HG03097 (cell line): Measurements from ENCODE around the gene SLC6A9.

Experiments used
- ATAC-seq: cut with Tn5 transposase; IDR thresholded peaks from one replicate; pipeline ENCODE4 v1.9.1; 2021; ENCODE audit not compliant: unreplicated experiment, low FRiP score

Gene SLC6A9

DNA sequence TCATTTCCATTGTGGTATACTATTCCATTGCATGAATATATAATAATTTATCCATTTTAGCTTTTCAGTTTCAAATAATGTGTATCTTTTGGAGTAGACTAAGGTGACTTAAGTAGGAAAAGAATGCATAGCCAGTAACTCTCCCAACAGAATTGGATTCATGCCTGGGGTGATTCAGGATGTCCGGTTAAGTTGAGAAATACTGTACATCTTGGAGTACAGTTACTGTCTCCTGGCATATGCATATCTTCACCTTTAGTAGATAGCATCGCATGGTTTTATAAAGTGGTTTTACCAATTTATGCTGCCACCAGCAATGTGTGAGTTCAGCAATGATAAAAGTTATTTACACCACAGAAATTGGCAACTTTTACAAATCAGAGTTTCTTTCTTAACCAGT is 18.6 kb upstream of the SLC6A9 start:
- no peak for ATAC-seq

DNA sequence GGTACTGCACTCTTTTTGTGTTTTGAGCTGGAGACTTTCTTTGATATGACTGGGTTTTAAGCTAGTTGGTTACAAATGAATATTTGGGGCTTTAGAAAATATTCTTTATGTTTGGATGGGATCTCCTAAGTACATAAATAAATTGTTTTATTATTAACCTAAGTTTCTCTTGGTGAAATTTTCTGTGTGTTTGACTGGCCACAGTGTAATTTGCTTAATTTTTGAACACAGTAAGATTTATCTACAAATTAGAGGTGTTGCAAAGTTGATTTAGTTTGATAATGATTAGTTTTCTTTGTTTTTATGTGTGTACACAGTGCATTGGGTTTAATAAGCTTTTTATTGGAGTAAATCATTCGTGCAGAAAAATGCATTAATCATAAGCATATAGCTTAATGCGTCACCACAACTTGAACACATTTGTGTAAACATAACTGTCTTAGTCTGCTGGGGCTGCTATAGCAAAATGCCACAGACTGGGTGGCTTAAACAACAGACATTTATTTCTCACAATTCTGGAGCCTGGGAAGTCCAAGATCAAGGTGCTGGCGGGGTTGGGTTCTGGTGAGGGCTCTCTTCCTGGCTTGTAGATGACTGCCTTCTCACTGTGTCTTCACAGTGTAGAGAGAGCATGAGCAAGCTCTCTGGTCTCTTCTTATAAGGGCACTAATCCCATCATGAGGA is 17.4 kb upstream of the SLC6A9 start:
- no peak for ATAC-seq

DNA sequence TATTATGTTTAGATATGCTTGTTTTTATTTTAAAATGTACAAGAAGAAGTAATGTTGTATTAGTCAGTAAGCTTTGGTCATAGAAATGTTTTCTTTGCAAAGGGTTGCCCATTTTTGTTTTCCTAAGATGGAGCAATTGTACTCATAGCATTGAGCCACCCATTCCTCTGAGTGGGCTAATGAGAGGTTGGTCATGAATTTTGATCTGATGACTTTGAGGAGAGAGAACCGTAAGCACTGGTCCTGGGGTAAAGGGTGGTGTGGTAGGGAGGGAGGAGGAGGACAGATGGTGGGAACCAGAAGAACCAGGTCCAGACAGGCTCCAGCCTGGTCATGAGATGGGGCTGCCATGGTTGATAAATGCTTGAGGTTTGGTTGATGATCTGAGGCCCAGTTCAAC is 15.9 kb upstream of the SLC6A9 start:
- no peak for ATAC-seq

- ATAC-seq: no peak
These were observed 13.8 kb upstream of the SLC6A9 start for GRCh38 chr1:44045064-44045463.

DNA sequence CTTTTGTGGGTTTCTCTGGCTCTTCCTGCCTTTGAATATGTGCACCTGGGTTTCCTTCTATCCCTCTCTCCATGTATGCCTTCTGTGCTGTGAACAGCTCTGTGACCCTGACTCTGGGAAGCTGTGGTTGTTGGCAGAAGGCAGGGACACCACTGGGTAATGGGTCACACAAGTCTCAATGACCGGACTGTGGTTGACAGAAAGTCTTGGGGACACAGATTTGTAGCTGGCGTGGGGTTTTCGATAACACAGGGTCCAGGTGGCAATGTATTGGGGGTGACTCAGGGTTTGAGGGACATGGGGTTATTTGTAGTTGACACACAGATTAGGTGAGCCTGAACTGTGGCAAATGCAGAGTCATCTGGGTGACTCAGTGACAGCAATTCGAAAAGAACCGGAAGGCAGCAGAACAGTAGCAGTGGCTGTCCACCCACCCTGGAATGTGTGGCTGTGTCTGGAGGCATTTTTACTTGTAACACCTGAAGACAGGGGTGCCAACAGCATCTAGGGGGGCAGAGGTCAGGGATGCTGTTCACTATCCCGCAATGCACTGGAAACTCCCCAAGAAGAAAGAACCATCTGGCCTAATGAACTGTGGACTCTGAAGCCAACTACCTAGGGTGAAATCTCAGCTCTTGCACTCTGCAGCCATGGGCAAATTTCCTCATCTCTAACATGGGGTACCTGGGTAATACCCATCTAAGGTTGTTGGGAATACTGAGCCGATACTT is 13.0 kb upstream of the SLC6A9 start:
- ATAC-seq: no peak

GRCh38 chr1:44043176-44044070 is 12.2 kb upstream of the SLC6A9 start:
- ATAC-seq: no peak

DNA sequence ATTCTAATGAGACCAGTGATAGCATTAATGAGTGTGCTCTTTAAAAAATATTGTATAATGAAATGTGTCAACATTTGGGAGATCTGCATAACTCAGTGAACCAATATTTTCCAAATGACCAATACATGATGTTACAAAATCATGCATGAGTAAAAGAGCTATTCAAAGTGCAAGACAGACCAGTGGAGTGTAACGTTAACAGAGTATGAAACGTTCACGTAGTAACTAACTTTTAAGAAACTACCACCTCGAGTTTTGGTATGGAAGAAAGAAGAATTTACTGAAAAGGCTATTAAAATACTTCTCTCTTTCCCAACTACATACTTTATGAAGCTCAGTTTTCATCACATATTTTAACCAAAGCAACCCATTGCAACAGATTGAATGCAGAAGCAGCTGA is 9.6 kb upstream of the SLC6A9 start:
- ATAC-seq: no peak

DNA sequence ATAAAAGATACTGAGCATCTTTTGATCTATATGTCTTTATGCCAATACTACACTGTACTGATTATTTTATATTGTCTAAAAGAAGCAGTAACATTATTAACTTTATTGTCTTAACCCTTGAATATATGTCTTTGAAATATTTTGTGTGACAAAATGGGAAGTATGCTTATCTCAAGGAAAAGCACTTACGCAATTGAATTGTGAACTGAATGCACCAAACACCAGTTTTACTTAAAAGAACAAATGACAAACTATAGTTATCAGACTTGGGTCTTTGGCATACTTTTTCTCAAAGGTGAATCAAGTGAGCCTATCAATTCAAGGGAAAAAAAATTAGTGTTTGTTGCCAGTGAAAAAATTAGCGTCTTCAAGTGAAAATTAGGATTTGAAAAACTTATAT is 9.2 kb upstream of the SLC6A9 start:
- no peak for ATAC-seq

GRCh38 chr1:44038876-44039657 is 7.8 kb upstream of the SLC6A9 start:
- ATAC-seq: no peak

DNA sequence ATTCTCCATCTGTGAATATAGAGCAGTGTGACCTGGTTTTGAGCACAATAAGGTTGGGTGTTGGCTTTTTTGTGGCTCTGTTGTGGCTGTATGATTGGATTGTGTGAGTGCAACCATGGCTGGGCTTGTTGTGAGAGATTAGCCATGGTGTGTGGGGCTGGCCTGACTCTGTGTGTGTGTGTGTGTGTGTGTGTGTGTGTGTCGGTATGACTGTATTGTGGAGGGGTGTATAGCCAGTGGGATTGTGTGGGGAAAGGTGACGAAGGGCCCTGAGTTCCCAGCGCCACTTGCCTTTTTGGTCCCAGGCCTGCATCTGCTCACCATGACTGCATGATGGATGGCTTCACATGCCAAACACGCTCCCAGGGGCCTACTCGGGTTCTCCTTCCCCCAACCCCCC is 5.9 kb upstream of the SLC6A9 start:
- no peak for ATAC-seq

DNA sequence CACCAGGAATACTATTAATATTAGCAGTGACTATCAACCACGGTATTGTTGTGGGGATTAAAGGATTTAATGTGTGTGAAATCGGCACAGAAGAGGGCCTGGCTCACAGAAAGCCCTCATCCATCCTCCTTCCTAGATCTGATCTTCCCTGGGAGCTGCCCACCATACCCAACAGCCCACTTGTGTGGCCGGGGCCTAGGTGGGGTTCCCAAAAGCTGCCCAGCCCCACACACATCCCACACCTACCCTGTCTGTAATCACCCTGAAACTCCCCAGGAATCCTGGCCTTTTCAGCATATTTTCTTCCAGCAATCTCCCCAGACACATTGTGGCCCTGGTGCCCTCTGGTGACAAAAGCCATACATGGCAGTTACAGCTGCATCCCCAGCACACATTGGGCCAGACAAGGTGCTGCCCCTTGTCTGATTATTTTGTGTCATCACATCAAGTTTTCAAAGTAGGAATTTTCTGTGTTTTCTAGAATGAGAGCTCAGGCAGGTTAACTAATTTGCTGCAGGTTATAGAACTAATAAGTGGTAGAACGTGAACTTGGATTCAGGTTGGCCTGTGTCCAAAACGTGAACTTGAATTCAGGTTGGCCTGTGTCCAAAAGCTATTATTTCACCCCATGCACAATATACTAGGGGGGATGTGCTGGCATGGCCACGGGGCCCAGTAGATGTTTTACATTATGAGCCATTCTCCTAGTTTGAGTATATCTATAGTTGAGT is 5.3 kb upstream of the SLC6A9 start:
- no peak for ATAC-seq

- ATAC-seq: no peak
These were observed 4.6 kb upstream of the SLC6A9 start for GRCh38 chr1:44035726-44036408.

- no peak for ATAC-seq
These were observed 3.9 kb upstream of the SLC6A9 start for GRCh38 chr1:44034976-44035716.

GRCh38 chr1:44034423-44034822 is 3.2 kb upstream of the SLC6A9 start:
- ATAC-seq: no peak

DNA sequence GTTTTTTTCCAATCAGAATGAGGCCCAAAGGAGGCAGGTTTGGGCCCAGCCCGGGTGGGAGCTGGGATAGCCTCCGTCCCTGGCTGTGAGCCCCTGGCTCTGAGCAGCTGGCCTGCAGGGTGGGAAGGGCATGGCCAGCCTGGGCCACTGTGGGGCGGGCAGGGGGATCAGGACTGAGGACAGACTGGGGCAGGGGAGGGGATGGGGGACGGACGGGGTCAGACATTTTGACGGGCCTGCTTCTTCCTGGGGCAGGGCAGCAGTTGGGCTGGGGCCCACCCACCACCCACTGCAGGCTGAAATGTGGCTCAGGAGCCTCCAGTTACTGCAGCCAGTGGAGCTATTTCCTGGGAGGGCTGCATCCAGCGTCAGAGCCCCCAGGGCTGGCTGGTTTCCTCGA is 2.5 kb upstream of the SLC6A9 start:
- no peak for ATAC-seq

GRCh38 chr1:44033041-44033575 is 1.8 kb upstream of the SLC6A9 start:
- ATAC-seq: no peak

DNA sequence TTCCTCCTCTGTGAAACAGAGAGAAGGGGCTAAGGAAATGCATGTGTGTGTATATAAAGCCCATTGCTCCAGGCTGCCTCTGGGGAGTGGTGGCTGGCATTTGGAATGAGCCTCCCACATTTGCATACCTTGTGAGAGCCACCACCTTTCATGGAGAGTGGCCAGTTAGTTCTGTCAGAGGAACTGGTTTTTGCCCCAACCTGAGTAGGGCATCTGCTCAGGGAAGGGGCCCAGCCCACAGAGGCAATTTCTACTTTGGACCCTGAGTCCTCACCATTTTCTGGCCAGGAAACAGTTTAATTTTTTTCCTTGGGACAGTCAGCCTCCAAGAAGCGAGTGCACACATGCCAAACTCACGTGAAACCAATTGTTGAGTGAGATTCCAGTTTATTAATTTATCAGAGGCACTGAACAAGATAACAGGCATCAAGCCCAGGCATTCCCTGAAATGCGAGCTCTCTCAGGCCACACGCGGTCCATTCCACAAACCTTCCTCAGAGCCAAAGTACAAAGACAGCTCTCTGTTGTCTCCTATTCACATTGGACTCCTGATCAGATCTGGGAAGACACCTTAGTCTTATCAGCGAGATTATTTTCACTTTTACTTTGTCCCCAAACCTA is 1.0 kb upstream of the SLC6A9 start:
- ATAC-seq: no peak
